HFFc6 (cell line): Measurements from ENCODE around the gene NTNG1. TPM values are rescaled to one million over a fixed set of nuclear protein-coding genes. Genes with fewer than 3 reads are reported as not detected.

Experiments
- DNase-seq: peaks from one replicate; pipeline ENCODE4 v3.0.0-alpha.2; 2018
- H3K27ac Mint-ChIP-seq: 2 replicates; pipeline ENCODE4 v1.8.0; 2020; ENCODE audit warnings: mild to moderate bottlenecking, mixed read lengths
- H3K27me3 Mint-ChIP-seq: 2 replicates; pipeline ENCODE4 v1.8.0; 2021; ENCODE audit warnings: mild to moderate bottlenecking, moderate library complexity, mixed read lengths; ENCODE audit not compliant: insufficient read depth
- H3K36me3 Mint-ChIP-seq: 2 replicates; pipeline ENCODE4 v1.8.0; 2021; ENCODE audit warnings: low read depth, mixed read lengths
- H3K4me1 Mint-ChIP-seq: 2 replicates; pipeline ENCODE4 v1.8.0; 2020; ENCODE audit warnings: low read depth, mixed read lengths
- H3K4me3 Mint-ChIP-seq: 2 replicates; pipeline ENCODE4 v1.8.0; 2020; ENCODE audit warnings: mild to moderate bottlenecking, moderate library complexity, mixed read lengths
- H3K9me3 Mint-ChIP-seq: 2 replicates; pipeline ENCODE4 v1.8.0; 2020; ENCODE audit warnings: mild to moderate bottlenecking, mixed read lengths
- CTCF ChIP-seq: fragments of 200-600 bp; sonication (generic); IDR thresholded peaks from 2 replicates; pipeline ENCODE4 v1.5.0; 2021; ENCODE audit warnings: antibody characterized with exemption, mild to moderate bottlenecking
- total RNA-seq, 6 experiments: library from RNA; stranded (reverse); fragmentation: NEBNext Ultra II Directional; extraction: Animal tissue kit (Norgen Biotek cat#: 25700); gene quantifications; 2 replicates in 1 of 6; 3 replicates in 5 of 6; pipeline ENCODE4 v1.2.3, GENCODE V29; 2021

NTNG1 gene
- total RNA-seq, 6 experiments from 2014 or later, result 1.3 to 8.0 (median 2.2) TPM

DNA sequence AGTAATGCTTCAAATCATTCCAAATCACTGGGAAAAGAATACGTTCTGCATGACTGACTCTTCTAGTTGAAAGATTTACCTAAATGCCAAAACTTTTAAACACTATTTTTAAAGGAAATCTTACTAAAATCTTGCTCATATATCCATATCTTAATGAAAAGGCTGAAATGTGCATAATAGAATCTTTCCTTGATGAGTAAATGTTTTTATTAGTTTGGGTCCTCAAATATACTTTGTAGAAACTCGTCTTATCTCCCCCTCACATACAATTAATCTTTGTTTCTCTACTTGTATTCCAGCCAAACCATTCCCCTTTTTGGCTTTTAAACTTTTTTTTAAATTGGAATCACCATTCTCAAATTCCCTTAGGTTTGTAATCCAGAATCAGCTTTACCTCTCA, 110.2 kb downstream of the NTNG1 start:
- no peak for DNase-seq
- H3K27ac Mint-ChIP-seq, result no peak overlapping the region
- no peak for TF ChIP-seq CTCF
- H3K4me1 Mint-ChIP-seq, result no peaks in the 10 kb centered on the region
- no peak overlapping the region for H3K4me3 Mint-ChIP-seq
- H3K36me3 Mint-ChIP-seq, result no peaks in the 10 kb centered on the region
- no peaks in the 10 kb centered on the region for H3K9me3 Mint-ChIP-seq
- H3K27me3 Mint-ChIP-seq, result no peaks in the 10 kb centered on the region

- no peaks in the 10 kb centered on the region for H3K4me1 Mint-ChIP-seq
Observed at GRCh38 chr1:107251839-107252238, 111.0 kb downstream of the NTNG1 start.

GRCh38 chr1:107252271-107252670, 111.4 kb downstream of the NTNG1 start:
- Mint-ChIP-seq H3K4me1 (no peaks in the 10 kb centered on the region), H3K9me3 (no peaks in the 10 kb centered on the region), H3K27me3 (no peaks in the 10 kb centered on the region; the same call in 1 of the 2 replicates), H3K4me3 (no peak overlapping the region), H3K27ac (no peak overlapping the region), H3K36me3 (no peaks in the 10 kb centered on the region)
- TF ChIP-seq CTCF, result no peak
- no peak for DNase-seq

More at GRCh38 chr1:107251839-107252238, 111.0 kb downstream of the NTNG1 start:
- DNase-seq, result no peak
- Mint-ChIP-seq H3K4me3 (no peak overlapping the region), H3K27ac (no peak overlapping the region), H3K9me3 (no peaks in the 10 kb centered on the region), H3K27me3 (no peaks in the 10 kb centered on the region; the same call in 1 of the 2 replicates), H3K36me3 (no peaks in the 10 kb centered on the region)
- no peak for TF ChIP-seq CTCF

GRCh38 chr1:107254306-107254705, 113.5 kb downstream of the NTNG1 start:
- Mint-ChIP-seq H3K4me3 (no peak overlapping the region), H3K4me1 (no peaks in the 10 kb centered on the region)

GRCh38 chr1:107255469-107255868, 114.6 kb downstream of the NTNG1 start:
- TF ChIP-seq CTCF, result no peak
- no peaks in the 10 kb centered on the region for H3K36me3 Mint-ChIP-seq
- no peaks in the 10 kb centered on the region; the same call in 1 of the 2 replicates for H3K27me3 Mint-ChIP-seq
- no peak for DNase-seq
- 0 out of 2 replicates have a peak, but pooled peaks cover 2% of the 10 kb centered on the region for H3K9me3 Mint-ChIP-seq
- no peak overlapping the region for H3K27ac Mint-ChIP-seq
- no peaks in the 10 kb centered on the region for H3K4me1 Mint-ChIP-seq
- H3K4me3 Mint-ChIP-seq, result no peak overlapping the region

More at GRCh38 chr1:107254306-107254705, 113.5 kb downstream of the NTNG1 start:
- no peaks in the 10 kb centered on the region; the same call in 1 of the 2 replicates for H3K27me3 Mint-ChIP-seq
- no peak for DNase-seq
- H3K27ac Mint-ChIP-seq, result no peak overlapping the region
- TF ChIP-seq CTCF, result no peak
- H3K36me3 Mint-ChIP-seq, result no peaks in the 10 kb centered on the region
- H3K9me3 Mint-ChIP-seq, result no peaks in the 10 kb centered on the region
